ENCODE results near the gene GRM4.

DNA sequence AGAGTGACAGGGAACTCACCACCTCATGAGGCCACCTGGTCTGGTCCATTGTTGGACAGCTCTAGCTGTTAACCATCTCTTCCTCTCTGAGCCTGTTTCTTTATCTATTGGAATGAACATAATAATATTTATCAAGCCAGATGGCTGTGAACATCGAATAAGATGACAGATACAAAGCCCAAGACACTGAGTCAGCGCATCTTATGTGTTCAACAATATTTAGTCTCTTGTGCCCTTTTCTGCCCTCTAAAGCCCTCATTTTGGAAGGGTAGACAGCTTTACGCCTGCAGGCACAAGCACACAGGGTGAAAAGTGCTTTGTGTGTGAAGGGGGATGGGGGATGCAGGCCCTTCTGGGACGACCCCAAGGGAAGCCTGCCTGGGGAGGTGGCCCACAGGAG lies 164.0 kb downstream of the GRM4 start:
- no peak for TF ChIP-seq CTCF (IDR thresholded peaks at IDR 0.05 in 8 of 11, conservative IDR thresholded peaks at IDR 0.05 in 3 of 11)
- TF ChIP-seq POLR2A (IDR thresholded peaks at IDR 0.05): no peak
